HG02571 (cell line): Measurements from ENCODE around the gene SLC9A3.
"Not testable (repeated sequence)": the region's sequence is repeated elsewhere in the genome, so short reads cannot be mapped to it uniquely, and the experiment has no call there.

ENCODE experiments used
- ATAC-seq: cut with Tn5 transposase; IDR thresholded peaks from one replicate; pipeline ENCODE4 v1.9.1; 2021; ENCODE audit warnings: mild to moderate bottlenecking, moderate library complexity; ENCODE audit not compliant: unreplicated experiment

The SLC9A3 gene

GRCh38 chr5:524234-524972 is at the start of gene SLC9A3:
TSS of gene SLC9A3 (minus strand) at chr5:524449.
- no peak for ATAC-seq

DNA sequence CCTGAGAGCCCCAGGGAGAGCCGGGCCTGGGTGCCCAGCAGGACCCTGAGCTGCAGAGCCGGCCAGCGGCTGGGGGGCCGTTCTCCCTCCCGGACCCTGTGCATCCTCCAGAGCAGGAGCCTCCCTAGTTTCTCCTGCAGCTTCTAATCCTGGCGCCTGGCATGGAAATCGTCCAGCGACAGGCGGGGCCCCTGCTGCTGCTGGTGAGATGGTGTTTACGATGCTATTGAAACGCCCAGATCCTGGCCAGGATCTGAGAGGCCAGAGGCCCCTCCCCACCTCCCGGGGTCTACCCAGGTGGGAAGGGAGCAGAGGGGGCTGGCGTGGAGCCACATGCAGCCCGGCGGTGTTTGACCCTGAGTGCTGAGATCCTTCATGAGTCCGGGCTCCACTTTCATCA is 49.7 kb upstream of the SLC9A3 start:
- no peak for ATAC-seq

DNA sequence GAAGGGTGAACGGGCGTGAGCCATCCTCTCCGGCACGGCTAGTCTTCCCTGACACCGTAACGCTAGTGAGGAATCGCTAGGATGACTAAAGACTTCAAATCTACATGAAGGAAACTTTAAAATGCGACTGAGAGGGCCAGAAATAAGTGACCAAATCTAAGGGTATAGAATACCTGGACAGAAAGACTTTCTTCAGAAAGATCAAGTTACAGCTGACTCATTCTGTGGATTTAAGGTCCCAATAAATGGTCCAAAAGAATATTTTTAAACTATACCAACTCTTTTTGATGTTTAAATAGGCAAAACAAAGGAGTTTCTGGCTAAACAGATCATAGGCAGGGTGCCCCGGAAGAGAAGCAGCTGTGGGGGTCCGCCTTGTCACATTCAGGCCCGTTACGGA is 49.0 kb upstream of the SLC9A3 start:
- no peak for ATAC-seq

DNA sequence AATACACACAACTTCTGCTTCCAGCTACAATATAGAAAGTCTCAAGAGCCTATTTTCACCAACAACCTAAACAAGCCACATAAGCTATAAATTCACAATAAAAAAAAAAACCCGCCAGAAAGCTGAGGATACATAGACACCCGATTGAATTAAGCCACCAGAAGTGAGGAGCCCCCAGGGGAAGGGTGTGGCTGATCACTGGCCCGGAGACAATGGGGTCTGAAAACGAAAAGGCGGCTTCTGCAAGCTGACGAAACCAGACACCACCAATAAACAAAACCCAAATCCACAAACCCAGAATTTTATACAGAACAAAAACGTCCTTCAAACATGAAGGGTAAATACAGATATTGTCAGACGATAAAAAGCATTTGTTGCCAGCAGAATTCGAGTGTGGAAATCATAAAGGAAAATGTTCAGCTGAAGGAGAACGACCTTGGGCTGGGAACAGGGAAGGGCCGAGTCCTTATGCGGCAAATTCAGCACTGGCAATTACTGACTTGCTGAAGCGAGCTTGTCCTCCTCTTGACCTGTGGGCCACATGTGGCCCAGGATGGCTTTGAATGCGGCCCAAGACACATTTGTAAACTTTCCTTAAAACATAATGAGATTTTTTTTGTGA is 48.3 kb upstream of the SLC9A3 start:
- no peak for ATAC-seq

DNA sequence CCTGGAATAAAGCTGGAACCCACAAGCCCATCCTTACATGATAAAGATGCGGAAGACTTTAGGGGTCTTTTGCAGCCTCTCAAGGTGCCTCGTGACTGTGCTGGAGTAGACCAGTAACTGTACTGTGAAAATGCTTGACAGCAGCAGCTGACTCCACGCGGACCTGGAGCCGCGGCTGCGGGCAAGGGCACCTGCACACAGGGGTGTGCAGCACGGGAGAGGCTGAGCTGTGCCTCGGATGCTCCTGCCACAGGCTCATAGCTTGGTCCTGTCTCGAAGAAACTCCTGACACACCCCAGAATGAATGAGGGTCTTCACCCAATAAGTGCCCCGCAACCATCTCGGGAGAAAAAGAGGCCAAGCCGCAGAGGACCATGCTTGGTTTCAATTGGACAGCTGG is 47.5 kb upstream of the SLC9A3 start:
- ATAC-seq, result no peak

GRCh38 chr5:570886-571285 is 46.6 kb upstream of the SLC9A3 start:
- no peak for ATAC-seq

DNA sequence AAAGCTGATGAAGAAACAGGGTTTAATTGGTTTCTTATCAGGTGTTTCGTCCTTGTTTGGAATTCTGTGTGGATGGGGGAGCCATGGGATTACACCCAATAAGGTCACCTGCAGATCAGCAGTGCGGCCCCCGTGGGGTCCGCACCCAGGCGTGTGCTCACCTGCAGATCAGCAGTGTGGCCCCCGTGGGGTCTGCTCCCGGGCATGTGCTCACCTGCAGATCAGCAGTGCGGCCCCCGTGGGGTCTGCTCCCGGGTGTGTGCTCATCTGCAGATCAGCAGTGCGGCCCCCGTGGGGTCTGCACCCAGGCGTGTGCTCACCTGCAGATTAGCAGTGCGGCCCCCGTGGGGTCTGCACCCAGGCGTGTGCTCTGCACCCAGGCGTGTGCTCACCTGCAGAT is 46.2 kb upstream of the SLC9A3 start:
- no peak for ATAC-seq

DNA sequence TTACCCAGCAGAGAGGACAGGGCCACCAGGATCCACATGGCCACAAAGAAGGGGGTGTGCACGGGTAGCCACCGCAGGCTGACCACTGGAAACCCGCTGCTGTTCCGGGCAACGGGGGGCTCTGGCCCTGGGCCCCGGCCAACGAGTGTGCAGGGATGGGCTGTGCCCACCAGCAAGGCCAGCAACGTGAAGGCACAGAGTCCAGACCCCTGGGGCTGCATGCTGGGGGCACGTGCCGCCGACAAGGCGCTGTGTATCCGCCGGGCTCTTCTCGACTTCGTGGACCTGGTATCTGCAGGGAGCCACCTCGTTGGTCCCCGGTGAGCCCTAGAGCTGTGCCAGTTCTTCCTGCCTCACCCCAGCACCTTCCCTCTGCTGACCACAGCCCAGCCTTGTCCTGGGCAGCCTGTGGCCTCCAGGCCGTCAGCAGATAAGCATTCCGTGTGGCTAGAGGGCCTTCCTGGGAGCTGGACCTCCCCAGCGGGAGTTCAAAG is 45.7 kb upstream of the SLC9A3 start:
- no peak for ATAC-seq

GRCh38 chr5:569358-569867 is 45.2 kb upstream of the SLC9A3 start:
- ATAC-seq, result no peak

DNA sequence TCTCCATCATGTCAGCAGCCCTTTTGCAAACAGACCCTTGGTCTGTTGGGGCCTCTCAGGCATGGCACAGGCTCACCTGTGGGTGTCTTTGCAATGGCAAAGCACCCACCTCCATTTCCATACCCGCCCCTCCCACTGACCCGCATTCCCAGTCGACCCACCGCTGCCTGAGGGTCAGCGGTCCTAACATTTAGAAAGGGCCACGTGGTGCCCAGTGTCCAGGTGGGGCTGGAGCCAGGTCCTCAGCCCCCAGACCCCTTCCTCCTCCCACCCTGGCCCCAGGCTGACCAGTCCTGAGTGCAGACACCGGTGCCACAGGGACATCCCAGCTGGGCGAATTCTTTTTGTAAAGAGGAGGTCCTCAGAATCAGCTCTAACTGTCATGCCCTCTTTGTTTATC is 44.6 kb upstream of the SLC9A3 start:
- ATAC-seq, result no peak

DNA sequence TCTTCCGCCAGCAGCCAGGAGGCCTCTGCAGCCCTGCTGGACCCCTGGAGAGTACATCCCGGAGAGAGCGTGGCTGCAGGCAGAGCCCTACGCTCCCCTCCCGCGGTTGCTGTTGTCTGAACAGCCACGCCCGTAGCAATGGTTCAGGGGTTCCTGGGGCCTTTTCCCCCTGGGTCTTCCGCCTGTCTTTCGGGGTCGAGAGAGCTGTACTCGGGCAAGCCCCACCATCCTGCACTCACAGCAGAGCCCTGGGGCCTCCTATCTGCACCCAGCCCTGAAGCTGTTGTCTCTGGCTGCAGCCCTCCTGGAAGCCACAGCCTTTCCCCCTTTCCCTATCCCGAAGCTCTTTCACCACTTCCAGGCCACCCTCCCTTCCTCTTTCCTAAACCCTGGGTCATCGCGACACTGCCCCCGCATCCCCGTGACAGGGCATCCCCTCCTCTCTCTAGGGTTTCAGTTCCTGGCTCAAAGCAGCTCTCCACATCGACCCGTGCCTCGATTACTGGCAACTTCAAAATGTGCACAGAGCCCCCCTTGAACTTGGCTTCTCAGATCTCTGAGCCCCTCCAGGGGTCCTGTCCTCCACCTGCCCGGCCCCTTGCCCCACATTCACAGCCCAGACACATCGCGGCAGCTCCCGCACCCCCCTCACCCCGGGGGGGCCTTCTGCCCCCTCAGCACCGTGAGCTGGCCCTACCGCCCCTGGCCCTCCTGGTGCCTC is 44.0 kb upstream of the SLC9A3 start:
- ATAC-seq, result no peak

- ATAC-seq, result no peak
Measured at GRCh38 chr5:567664-568060, 43.4 kb upstream of the SLC9A3 start.

GRCh38 chr5:566636-567309 is 42.5 kb upstream of the SLC9A3 start:
- no peak for ATAC-seq

- no peak for ATAC-seq
Measured at GRCh38 chr5:565782-566440, 41.7 kb upstream of the SLC9A3 start.

DNA sequence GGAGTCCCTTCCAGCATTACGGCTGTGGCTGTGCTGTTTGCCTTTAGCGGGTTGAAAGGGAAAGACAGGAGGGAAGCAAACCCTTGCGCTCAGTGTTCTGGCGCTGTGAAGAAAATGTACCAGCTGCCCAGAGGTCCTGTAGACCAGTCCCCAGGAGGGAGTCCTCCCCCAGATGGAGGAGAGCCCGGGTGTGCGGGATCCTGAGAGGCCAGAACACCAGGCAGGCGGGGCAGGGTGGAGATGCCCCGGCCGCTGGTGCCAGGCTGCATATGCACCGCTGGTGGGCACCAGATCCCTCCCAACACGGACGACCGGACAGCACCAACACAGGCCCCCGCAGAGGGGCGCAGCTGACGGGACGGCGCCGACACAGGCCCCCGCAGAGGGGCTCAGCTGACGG is 37.2 kb upstream of the SLC9A3 start:
- ATAC-seq, result no peak

GRCh38 chr5:560792-561166 is 36.5 kb upstream of the SLC9A3 start:
- ATAC-seq, result no peak

GRCh38 chr5:558871-559503 is 34.7 kb upstream of the SLC9A3 start:
- ATAC-seq, result no peak

DNA sequence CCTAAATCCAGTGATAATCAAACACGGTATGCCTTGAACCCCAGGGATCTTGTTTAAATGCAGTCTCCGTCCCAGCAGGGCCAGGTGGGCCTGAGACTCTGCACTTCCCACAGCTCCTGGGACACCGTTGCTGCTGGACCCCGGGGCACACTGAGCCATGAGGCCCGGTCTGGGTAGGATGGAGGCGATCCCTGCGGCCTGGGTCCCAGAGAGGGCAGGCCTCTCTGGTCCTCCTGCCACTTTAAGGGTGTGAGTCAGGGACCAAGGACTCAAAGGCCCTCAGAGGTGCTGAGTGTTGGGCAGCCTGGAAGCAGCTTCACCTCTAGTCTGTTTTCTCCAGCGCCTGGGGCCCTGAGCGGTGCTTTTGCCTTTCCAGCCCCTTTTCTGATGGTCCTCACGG is 34.1 kb upstream of the SLC9A3 start:
- no peak for ATAC-seq

GRCh38 chr5:557917-558316 is 33.7 kb upstream of the SLC9A3 start:
- ATAC-seq, result not testable (repeated sequence)

DNA sequence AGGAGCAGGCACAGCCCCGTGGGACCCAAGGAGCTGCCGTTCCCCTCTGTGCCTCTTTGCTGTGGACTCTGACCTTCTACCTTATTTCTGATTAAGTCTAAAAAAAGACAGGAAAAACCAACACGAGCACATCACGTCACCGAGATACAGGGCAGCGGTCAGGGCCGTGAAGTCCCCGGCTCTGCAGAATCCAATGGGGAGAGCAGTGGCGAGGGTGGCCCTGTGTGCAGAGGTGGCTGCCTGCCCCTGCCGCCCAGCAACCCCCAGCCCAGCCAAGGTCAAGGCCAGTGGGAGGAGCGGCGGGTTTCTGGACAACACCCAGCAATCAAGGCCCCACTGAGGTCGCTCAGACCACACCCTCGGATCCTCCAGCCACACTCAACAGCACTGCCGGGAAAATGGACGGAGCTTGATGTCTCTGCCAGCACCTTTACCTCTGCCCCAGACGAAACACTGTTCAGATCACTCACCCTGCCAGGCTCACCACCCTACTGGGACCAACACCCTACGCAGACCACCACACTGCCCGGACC is 32.7 kb upstream of the SLC9A3 start:
- no peak for ATAC-seq
